ENCODE measurements around the gene FGF1.
A peak's percentile ranks its signal among the peaks of the same experiment; 100 is the strongest.

The FGF1 gene

GRCh38 chr5:142612494-142613270 lies 73.2 kb downstream of the FGF1 start:
- TF ChIP-seq RARB (CRISPR knock-in tag; IDR thresholded peaks at IDR 0.05) (no peak), ZC3H10 (CRISPR knock-in tag; IDR thresholded peaks at IDR 0.05) (no peak), ZFP3 (CRISPR knock-in tag; IDR thresholded peaks at IDR 0.05) (no peak), SNAI2 (CRISPR knock-in tag; IDR thresholded peaks at IDR 0.05) (no peak), TCF4 (CRISPR knock-in tag; IDR thresholded peaks at IDR 0.05; ENCODE audit: borderline replicate concordance) (no peak), ZNF8 (CRISPR knock-in tag; IDR thresholded peaks at IDR 0.05) (no peak), ISL1 (CRISPR knock-in tag; IDR thresholded peaks at IDR 0.05) (no peak), ZNF565 (CRISPR knock-in tag; conservative IDR thresholded peaks at IDR 0.05; ENCODE audit: low read depth) (no peak), ARNTL (CRISPR knock-in tag; IDR thresholded peaks at IDR 0.05; ENCODE audit: borderline replicate concordance, low read depth) (no peak), CSDC2 (CRISPR knock-in tag; IDR thresholded peaks at IDR 0.05) (no peak), PPARA (CRISPR knock-in tag; IDR thresholded peaks at IDR 0.05; ENCODE audit: borderline replicate concordance) (no peak), GLIS3 (CRISPR knock-in tag; IDR thresholded peaks at IDR 0.05) (no peak), POU6F1 (CRISPR knock-in tag; IDR thresholded peaks at IDR 0.05; ENCODE audit: borderline replicate concordance, low read depth) (no peak), ZNF70 (CRISPR knock-in tag; IDR thresholded peaks at IDR 0.05) (no peak), TOX (CRISPR knock-in tag; IDR thresholded peaks at IDR 0.05; ENCODE audit: borderline replicate concordance) (no peak), PATZ1 (CRISPR knock-in tag; IDR thresholded peaks at IDR 0.05; ENCODE audit: borderline replicate concordance) (no peak), BACH2 (CRISPR knock-in tag; IDR thresholded peaks at IDR 0.05; ENCODE audit: borderline replicate concordance) (no peak)
- TF ChIP-seq, protein P1, sequence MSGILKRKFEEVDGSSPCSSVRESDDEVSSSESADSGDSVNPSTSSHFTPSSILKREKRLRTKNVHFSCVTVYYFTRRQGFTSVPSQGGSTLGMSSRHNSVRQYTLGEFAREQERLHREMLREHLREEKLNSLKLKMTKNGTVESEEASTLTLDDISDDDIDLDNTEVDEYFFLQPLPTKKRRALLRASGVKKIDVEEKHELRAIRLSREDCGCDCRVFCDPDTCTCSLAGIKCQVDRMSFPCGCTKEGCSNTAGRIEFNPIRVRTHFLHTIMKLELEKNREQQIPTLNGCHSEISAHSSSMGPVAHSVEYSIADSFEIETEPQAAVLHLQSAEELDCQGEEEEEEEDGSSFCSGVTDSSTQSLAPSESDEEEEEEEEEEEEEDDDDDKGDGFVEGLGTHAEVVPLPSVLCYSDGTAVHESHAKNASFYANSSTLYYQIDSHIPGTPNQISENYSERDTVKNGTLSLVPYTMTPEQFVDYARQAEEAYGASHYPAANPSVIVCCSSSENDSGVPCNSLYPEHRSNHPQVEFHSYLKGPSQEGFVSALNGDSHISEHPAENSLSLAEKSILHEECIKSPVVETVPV (CRISPR knock-in tag; IDR thresholded peaks at IDR 0.05), result no peak
- ATAC-seq, result no peak

GRCh38 chr5:142611154-142611553 lies 74.7 kb downstream of the FGF1 start:
- TF ChIP-seq ARNTL (CRISPR knock-in tag; IDR thresholded peaks at IDR 0.05; ENCODE audit: borderline replicate concordance, low read depth) (no peak), ESRRG (CRISPR knock-in tag; IDR thresholded peaks at IDR 0.05) (no peak), RARB (CRISPR knock-in tag; IDR thresholded peaks at IDR 0.05) (no peak), TCF4 (CRISPR knock-in tag; IDR thresholded peaks at IDR 0.05; ENCODE audit: borderline replicate concordance) (no peak), CSDC2 (CRISPR knock-in tag; IDR thresholded peaks at IDR 0.05) (no peak), ZFP3 (CRISPR knock-in tag; IDR thresholded peaks at IDR 0.05) (peak; percentile 71; the same call in 1 of the 2 replicates)
- TF ChIP-seq, protein P2, sequence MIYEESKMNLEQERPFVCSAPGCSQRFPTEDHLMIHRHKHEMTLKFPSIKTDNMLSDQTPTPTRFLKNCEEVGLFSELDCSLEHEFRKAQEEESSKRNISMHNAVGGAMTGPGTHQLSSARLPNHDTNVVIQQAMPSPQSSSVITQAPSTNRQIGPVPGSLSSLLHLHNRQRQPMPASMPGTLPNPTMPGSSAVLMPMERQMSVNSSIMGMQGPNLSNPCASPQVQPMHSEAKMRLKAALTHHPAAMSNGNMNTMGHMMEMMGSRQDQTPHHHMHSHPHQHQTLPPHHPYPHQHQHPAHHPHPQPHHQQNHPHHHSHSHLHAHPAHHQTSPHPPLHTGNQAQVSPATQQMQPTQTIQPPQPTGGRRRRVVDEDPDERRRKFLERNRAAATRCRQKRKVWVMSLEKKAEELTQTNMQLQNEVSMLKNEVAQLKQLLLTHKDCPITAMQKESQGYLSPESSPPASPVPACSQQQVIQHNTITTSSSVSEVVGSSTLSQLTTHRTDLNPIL (CRISPR knock-in tag; IDR thresholded peaks at IDR 0.05; ENCODE audit: low read depth), result no peak
- ATAC-seq, result peak; percentile 95

GRCh38 chr5:142610176-142611001 lies 75.5 kb downstream of the FGF1 start:
- ATAC-seq, result peak; percentile 16
- TF ChIP-seq ZC3H10 (CRISPR knock-in tag; IDR thresholded peaks at IDR 0.05) (no peak), CSDC2 (CRISPR knock-in tag; IDR thresholded peaks at IDR 0.05) (no peak), ZNF8 (CRISPR knock-in tag; IDR thresholded peaks at IDR 0.05) (no peak), OSR1 (CRISPR knock-in tag; IDR thresholded peaks at IDR 0.05) (no peak), SNAI2 (CRISPR knock-in tag; IDR thresholded peaks at IDR 0.05) (no peak), TCF4 (CRISPR knock-in tag; IDR thresholded peaks at IDR 0.05; ENCODE audit: borderline replicate concordance) (no peak), PPARA (CRISPR knock-in tag; IDR thresholded peaks at IDR 0.05; ENCODE audit: borderline replicate concordance) (no peak), ISL1 (CRISPR knock-in tag; IDR thresholded peaks at IDR 0.05) (no peak), GLIS3 (CRISPR knock-in tag; IDR thresholded peaks at IDR 0.05) (no peak), POU6F1 (CRISPR knock-in tag; IDR thresholded peaks at IDR 0.05; ENCODE audit: borderline replicate concordance, low read depth) (no peak), ZNF70 (CRISPR knock-in tag; IDR thresholded peaks at IDR 0.05) (no peak), ZNF565 (CRISPR knock-in tag; conservative IDR thresholded peaks at IDR 0.05; ENCODE audit: low read depth) (no peak), ARNTL (CRISPR knock-in tag; IDR thresholded peaks at IDR 0.05; ENCODE audit: borderline replicate concordance, low read depth) (no peak), ZFP3 (CRISPR knock-in tag; IDR thresholded peaks at IDR 0.05) (no peak)
- TF ChIP-seq, protein P1 (CRISPR knock-in tag; IDR thresholded peaks at IDR 0.05), result no peak
- TF ChIP-seq, protein P2 (CRISPR knock-in tag; IDR thresholded peaks at IDR 0.05; ENCODE audit: low read depth), result no peak
